HL-60 (cell line): Measurements from ENCODE around the gene TMEM184A.
"Not testable (repeated sequence)": the region's sequence is repeated elsewhere in the genome, so short reads cannot be mapped to it uniquely, and the experiment has no call there.

Source experiments
- DNase-seq, 2 experiments: peaks; one replicate each; pipeline ENCODE4 v3.0.0-alpha.2; 2010 to 2020; ENCODE audit warnings: low read depth in 1 of 2, low spot score in 1 of 2
- H3K27ac ChIP-seq: fragments of 250-450 bp; sonication (Bioruptor Pico); replicated peaks from 2 replicates; pipeline ENCODE4 v1.5.1; 2020; ENCODE audit warnings: mild to moderate bottlenecking, moderate library complexity
- H3K27me3 ChIP-seq: fragments of 250-450 bp; sonication (Bioruptor Pico); 2 replicates; pipeline ENCODE4 v1.5.1; 2021; ENCODE audit warnings: mild to moderate bottlenecking, moderate library complexity; ENCODE audit not compliant: insufficient read depth, poor library complexity, severe bottlenecking
- H3K4me3 ChIP-seq: replicated peaks from 2 replicates; pipeline ENCODE4 v1.5.1; 2011; ENCODE audit warnings: mild to moderate bottlenecking, control low read depth, low read length; ENCODE audit not compliant: insufficient read depth
- GABPA ChIP-seq: IDR thresholded peaks from 2 replicates; pipeline ENCODE4 v1.6.1; 2012; ENCODE audit warnings: low read depth
- POLR2AphosphoS5 ChIP-seq: IDR thresholded peaks from 2 replicates; pipeline ENCODE4 v1.6.1; 2012; ENCODE audit warnings: low read depth
- SPI1 ChIP-seq: IDR thresholded peaks from 2 replicates; pipeline ENCODE4 v1.6.1; 2012; ENCODE audit warnings: low read depth, mild to moderate bottlenecking, borderline replicate concordance
- TF ChIP-seq, protein P1 (sequence below): IDR thresholded peaks from one replicate; pipeline ENCODE4 v1.5.1; 2011; ENCODE audit warnings: low read length, control low read depth, inconsistent platforms; ENCODE audit not compliant: insufficient read depth
- TF ChIP-seq, protein P2 (sequence below): IDR thresholded peaks from 2 replicates; pipeline ENCODE4 v1.6.1; 2012; ENCODE audit warnings: low read depth; ENCODE audit not compliant: insufficient replicate concordance

Gene TMEM184A

DNA sequence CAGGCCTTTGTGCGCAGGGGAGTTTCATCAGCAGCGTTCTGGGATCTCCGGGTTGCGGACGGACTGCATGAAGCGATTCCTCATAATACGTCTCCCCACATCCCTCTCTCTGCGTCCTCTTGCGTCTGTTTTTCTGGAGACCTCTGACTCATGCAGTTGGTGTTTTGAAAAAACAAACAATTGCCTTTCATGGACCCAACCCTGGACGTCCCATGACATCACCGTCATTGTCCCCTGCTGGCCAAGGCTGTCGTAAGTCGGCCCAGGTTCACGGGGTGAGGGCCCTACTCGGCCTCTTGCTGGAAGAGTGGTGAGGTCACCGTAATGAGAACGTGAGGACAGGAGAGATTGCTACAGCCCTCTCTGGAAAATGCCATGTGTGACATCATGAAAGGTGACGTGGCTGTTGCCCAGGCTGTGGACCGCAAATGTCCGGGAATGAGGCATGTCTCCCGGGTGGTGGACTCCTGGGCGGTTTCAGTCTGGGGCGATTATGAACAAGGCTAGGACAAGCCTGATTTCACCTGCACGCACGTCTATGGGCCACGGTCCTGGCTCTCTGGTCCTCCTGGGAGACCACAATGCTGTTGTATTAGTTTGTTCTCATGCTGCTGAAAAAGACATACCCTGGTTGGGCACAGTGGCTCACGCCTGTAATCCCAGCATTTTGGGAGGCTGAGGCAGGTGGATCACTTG is 35.3 kb downstream of the TMEM184A start:
- DNase-seq: no peak
- no peak overlapping the region for H3K27ac ChIP-seq
- no peak for TF ChIP-seq GABPA
- TF ChIP-seq POLR2AphosphoS5: no peak
- TF ChIP-seq, protein P1, sequence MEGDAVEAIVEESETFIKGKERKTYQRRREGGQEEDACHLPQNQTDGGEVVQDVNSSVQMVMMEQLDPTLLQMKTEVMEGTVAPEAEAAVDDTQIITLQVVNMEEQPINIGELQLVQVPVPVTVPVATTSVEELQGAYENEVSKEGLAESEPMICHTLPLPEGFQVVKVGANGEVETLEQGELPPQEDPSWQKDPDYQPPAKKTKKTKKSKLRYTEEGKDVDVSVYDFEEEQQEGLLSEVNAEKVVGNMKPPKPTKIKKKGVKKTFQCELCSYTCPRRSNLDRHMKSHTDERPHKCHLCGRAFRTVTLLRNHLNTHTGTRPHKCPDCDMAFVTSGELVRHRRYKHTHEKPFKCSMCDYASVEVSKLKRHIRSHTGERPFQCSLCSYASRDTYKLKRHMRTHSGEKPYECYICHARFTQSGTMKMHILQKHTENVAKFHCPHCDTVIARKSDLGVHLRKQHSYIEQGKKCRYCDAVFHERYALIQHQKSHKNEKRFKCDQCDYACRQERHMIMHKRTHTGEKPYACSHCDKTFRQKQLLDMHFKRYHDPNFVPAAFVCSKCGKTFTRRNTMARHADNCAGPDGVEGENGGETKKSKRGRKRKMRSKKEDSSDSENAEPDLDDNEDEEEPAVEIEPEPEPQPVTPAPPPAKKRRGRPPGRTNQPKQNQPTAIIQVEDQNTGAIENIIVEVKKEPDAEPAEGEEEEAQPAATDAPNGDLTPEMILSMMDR: no peak
- TF ChIP-seq, protein P2, sequence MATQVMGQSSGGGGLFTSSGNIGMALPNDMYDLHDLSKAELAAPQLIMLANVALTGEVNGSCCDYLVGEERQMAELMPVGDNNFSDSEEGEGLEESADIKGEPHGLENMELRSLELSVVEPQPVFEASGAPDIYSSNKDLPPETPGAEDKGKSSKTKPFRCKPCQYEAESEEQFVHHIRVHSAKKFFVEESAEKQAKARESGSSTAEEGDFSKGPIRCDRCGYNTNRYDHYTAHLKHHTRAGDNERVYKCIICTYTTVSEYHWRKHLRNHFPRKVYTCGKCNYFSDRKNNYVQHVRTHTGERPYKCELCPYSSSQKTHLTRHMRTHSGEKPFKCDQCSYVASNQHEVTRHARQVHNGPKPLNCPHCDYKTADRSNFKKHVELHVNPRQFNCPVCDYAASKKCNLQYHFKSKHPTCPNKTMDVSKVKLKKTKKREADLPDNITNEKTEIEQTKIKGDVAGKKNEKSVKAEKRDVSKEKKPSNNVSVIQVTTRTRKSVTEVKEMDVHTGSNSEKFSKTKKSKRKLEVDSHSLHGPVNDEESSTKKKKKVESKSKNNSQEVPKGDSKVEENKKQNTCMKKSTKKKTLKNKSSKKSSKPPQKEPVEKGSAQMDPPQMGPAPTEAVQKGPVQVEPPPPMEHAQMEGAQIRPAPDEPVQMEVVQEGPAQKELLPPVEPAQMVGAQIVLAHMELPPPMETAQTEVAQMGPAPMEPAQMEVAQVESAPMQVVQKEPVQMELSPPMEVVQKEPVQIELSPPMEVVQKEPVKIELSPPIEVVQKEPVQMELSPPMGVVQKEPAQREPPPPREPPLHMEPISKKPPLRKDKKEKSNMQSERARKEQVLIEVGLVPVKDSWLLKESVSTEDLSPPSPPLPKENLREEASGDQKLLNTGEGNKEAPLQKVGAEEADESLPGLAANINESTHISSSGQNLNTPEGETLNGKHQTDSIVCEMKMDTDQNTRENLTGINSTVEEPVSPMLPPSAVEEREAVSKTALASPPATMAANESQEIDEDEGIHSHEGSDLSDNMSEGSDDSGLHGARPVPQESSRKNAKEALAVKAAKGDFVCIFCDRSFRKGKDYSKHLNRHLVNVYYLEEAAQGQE: no peak
- no peak for TF ChIP-seq SPI1
- no peaks in the 10 kb centered on the region for H3K27me3 ChIP-seq
- H3K4me3 ChIP-seq: no peak overlapping the region

DNA sequence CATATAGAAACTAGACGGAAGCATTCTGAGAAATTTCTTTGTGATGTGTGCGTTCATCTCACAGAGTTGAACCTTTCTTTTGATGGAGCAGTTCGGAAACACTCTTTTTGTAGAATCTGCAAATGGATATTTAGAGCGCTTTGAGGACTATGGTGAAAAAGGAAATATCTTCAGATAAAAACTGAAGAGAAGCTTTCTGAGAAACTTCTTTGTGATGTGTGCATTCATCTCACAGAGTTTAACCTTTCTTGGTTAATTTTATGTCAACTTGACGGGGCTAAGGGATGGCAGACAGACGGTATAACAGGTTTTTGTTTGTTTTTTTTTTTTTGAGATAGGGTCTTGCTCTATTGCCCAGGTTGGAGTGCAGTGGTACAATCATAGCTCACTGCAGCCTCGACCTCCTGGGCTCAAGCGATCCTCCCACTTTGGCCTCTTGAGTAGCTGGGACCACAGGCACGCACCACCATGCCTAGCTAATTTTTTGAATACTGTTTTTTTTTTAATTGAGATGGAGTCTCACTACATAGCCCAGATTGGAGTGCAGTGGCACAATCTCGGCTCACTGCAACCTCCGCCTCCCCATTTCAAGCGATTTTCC is 36.6 kb downstream of the TMEM184A start:
- not testable (repeated sequence) for H3K4me3 ChIP-seq, H3K27me3 ChIP-seq, DNase-seq, H3K27ac ChIP-seq

DNA sequence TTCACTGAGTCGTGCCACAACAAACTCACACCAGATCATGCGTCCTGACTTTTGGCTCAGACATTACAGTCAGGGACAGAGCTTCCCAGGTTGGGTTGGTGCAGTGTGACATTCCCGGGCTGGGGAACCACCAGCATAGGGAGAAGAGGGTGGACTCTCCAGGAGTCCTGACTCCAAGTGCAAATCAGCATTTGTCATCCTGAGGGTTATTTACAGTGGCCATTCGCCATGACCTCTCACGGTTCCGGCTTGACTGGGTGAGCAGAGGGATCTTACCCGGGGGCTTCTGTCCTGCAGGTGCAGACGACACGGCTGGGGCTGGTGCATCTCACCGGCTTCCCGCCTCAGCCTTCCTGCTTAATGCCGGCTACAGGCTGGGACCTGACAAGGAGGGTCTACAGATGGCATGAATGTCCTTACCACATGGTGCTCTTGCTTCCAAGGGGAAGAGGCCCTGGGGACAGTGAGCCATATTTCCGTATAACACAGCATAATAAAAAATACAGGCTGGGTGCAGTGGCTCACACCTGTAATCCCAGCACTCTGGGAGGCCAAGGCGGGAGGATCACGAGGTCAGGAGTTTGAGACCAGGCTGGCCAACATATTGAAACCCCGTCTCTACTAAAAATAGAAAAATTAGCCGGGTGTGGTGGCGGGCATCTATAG is 39.3 kb downstream of the TMEM184A start:
- no peak overlapping the region for H3K4me3 ChIP-seq

DNA sequence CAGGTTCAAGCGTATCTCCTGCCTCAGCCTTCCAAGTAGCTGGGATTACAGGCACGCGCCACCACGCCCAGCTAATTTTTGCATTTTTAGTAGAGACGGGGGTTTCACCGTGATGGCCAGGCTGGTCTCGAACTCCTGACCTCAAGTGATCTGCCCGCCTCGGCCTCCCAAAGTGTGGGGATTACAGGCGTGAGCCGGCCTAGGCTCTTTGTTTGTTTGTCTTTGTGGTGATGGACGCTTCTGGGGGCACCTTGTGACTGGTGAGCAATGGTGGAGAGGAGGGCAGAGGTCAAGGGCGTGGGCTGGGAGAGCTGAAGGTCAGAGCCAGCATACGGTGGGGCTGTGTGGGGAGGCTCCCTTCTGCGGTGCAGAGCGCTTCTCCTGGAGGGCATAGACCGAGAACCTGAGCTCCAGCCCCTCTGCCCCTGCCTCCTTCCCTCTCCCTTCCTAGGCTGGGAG is 40.5 kb downstream of the TMEM184A start:
- DNase-seq, H3K27me3 ChIP-seq, H3K4me3 ChIP-seq, H3K27ac ChIP-seq: not testable (repeated sequence)

More for the DNA sequence above, 39.3 kb downstream of the TMEM184A start:
- no peak for TF ChIP-seq SPI1
- no peak for TF ChIP-seq POLR2AphosphoS5
- TF ChIP-seq GABPA: no peak
- TF ChIP-seq, protein P2: no peak
- TF ChIP-seq, protein P1: no peak
- no peak for DNase-seq
- Histone ChIP-seq H3K27me3 (no peaks in the 10 kb centered on the region), H3K27ac (no peak overlapping the region)
